Breast epithelium (tissue), 3 donors: ENCODE measurements around the gene ATP8B3.

Experiments used
- POLR2A ChIP-seq: fragments of 450-650 bp; IDR thresholded peaks from one replicate; pipeline ENCODE4 v1.6.1; 2016; ENCODE audit warnings: antibody characterized with exemption, mild to moderate bottlenecking, moderate library complexity
- POLR2AphosphoS5 ChIP-seq, 3 donors: sonication (generic); formaldehyde crosslinking; IDR thresholded peaks; one replicate each; pipeline ENCODE4 v1.6.1; 2017; ENCODE audit warnings: antibody characterized with exemption in 3 of 3
- TF ChIP-seq, protein P1 (sequence below), 3 donors: fragments of 450-650 bp; IDR thresholded peaks; one replicate each; pipeline ENCODE4 v1.5.1; 2016 to 2017; ENCODE audit warnings: antibody characterized with exemption in 3 of 3, mild to moderate bottlenecking in 3 of 3, moderate library complexity in 3 of 3

DNA sequence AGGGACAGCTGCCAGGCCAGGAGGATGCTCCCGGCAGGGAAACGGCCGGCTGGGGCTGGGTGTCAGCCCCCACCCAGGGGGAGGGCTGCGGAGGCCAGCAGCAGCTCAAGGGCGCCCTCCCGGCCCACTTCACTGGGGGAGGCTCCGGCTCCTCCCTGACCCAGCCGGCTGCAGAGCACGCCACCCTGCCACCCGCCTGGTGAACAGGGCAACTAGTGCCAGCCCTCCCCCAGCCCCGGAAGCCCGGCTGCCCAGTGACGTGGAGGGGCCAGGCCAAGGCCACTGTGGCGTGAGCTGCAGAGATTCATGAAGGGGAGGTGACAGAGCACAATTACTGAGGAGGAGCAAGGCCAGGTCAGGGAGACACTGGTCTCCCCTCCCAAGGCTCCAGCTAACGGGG lies 21.5 kb upstream of the ATP8B3 start:
- TF ChIP-seq POLR2A (no peak), POLR2AphosphoS5 (IDR thresholded peaks at IDR 0.05) (no peak)
- TF ChIP-seq, protein P1, sequence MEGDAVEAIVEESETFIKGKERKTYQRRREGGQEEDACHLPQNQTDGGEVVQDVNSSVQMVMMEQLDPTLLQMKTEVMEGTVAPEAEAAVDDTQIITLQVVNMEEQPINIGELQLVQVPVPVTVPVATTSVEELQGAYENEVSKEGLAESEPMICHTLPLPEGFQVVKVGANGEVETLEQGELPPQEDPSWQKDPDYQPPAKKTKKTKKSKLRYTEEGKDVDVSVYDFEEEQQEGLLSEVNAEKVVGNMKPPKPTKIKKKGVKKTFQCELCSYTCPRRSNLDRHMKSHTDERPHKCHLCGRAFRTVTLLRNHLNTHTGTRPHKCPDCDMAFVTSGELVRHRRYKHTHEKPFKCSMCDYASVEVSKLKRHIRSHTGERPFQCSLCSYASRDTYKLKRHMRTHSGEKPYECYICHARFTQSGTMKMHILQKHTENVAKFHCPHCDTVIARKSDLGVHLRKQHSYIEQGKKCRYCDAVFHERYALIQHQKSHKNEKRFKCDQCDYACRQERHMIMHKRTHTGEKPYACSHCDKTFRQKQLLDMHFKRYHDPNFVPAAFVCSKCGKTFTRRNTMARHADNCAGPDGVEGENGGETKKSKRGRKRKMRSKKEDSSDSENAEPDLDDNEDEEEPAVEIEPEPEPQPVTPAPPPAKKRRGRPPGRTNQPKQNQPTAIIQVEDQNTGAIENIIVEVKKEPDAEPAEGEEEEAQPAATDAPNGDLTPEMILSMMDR (IDR thresholded peaks at IDR 0.05) = no peak
